ENCODE results near the gene FCRLB. TPM values are rescaled to one million over a fixed set of nuclear protein-coding genes. Genes with fewer than 3 reads are reported as not detected.

The FCRLB gene
- polyA plus RNA-seq, 1 experiment: 2.6 TPM

GRCh38 chr1:161709373-161709772, 12.0 kb upstream of the FCRLB start:
- Histone ChIP-seq H3K27me3 (ENCODE audit: control insufficient read depth, insufficient read depth, low read length) (no peaks in the 10 kb centered on the region), H3K36me3 (ENCODE audit: control insufficient read depth, insufficient read depth, low read length) (no peaks in the 10 kb centered on the region), H3K4me3 (ENCODE audit: low read depth, low read length) (no peak overlapping the region)
- ChIA-PET CTCF (interaction anchor here (4.0 kb wide), 1 partner anchor 16 kb away, joined by 21 read pairs; no protein-coding TSS in a partner anchor), POLR2A (no interaction called here)
- TF ChIP-seq CTCF (IDR thresholded peaks at IDR 0.05; ENCODE audit: insufficient read depth, low read depth, low read length): no peak
- no peak for DNase-seq (ENCODE audit: low read depth)

- no peak for DNase-seq (ENCODE audit: low read depth)
- no peak for TF ChIP-seq CTCF (IDR thresholded peaks at IDR 0.05; ENCODE audit: insufficient read depth, low read depth, low read length)
- Histone ChIP-seq H3K27me3 (ENCODE audit: control insufficient read depth, insufficient read depth, low read length) (no peaks in the 10 kb centered on the region), H3K4me3 (ENCODE audit: low read depth, low read length) (no peak overlapping the region), H3K36me3 (ENCODE audit: control insufficient read depth, insufficient read depth, low read length) (no peaks in the 10 kb centered on the region)
- ChIA-PET CTCF (no interaction called here), POLR2A (no interaction called here)
These were observed 10.8 kb upstream of the FCRLB start for GRCh38 chr1:161710560-161710959.

- CTCF ChIA-PET: no interaction called here
- Histone ChIP-seq H3K27me3 (ENCODE audit: control insufficient read depth, insufficient read depth, low read length) (no peaks in the 10 kb centered on the region), H3K36me3 (ENCODE audit: control insufficient read depth, insufficient read depth, low read length) (no peaks in the 10 kb centered on the region), H3K4me3 (ENCODE audit: low read depth, low read length) (no peak overlapping the region)
- TF ChIP-seq CTCF (IDR thresholded peaks at IDR 0.05; ENCODE audit: insufficient read depth, low read depth, low read length): no peak
- POLR2A ChIA-PET: no interaction called here
- DNase-seq (ENCODE audit: low read depth): no peak
These were observed 2.6 kb upstream of the FCRLB start for GRCh38 chr1:161718559-161719324.

GRCh38 chr1:161719325-161719611, 2.1 kb upstream of the FCRLB start:
- ChIA-PET CTCF (no interaction called here), POLR2A (no interaction called here)
- H3K4me3 ChIP-seq (ENCODE audit: low read depth, low read length): no peak overlapping the region
- no peak for TF ChIP-seq CTCF (IDR thresholded peaks at IDR 0.05; ENCODE audit: insufficient read depth, low read depth, low read length)
- no peak for DNase-seq (ENCODE audit: low read depth)
- H3K36me3 ChIP-seq (ENCODE audit: control insufficient read depth, insufficient read depth, low read length): no peaks in the 10 kb centered on the region
- no peaks in the 10 kb centered on the region for H3K27me3 ChIP-seq (ENCODE audit: control insufficient read depth, insufficient read depth, low read length)

- H3K36me3 ChIP-seq (ENCODE audit: control insufficient read depth, insufficient read depth, low read length): no peaks in the 10 kb centered on the region
- ChIA-PET CTCF (interaction anchor here (1.0 kb wide), 1 partner anchor 13 kb away, joined by 3 read pairs; no protein-coding TSS in a partner anchor), POLR2A (no interaction called here)
- no peaks in the 10 kb centered on the region for H3K27me3 ChIP-seq (ENCODE audit: control insufficient read depth, insufficient read depth, low read length)
- H3K4me3 ChIP-seq (ENCODE audit: low read depth, low read length): no peak overlapping the region
- no peak for TF ChIP-seq CTCF (IDR thresholded peaks at IDR 0.05; ENCODE audit: insufficient read depth, low read depth, low read length)
- no peak for DNase-seq (ENCODE audit: low read depth)
These were observed 922 bp upstream of the FCRLB start for GRCh38 chr1:161720422-161720821.

All from BJ (cell line).